HFF-Myc (cell line): Measurements from ENCODE around the gene VWA5B2.

Source experiments
- DNase-seq: peaks from one replicate; pipeline ENCODE4 v3.0.0-alpha.2; 2011; ENCODE audit warnings: low read depth; ENCODE audit errors: extremely low read depth
- H3K4me3 ChIP-seq: replicated peaks from 2 replicates; pipeline ENCODE4 v1.5.1; 2011; ENCODE audit warnings: low read depth, mild to moderate bottlenecking, control low read depth, low read length
- TF ChIP-seq, protein P1 (sequence below): IDR thresholded peaks from 2 replicates; pipeline ENCODE4 v1.5.1; 2012; ENCODE audit warnings: mild to moderate bottlenecking, low read depth, low read length, control low read depth; ENCODE audit errors: missing control alignments

VWA5B2 gene

DNA sequence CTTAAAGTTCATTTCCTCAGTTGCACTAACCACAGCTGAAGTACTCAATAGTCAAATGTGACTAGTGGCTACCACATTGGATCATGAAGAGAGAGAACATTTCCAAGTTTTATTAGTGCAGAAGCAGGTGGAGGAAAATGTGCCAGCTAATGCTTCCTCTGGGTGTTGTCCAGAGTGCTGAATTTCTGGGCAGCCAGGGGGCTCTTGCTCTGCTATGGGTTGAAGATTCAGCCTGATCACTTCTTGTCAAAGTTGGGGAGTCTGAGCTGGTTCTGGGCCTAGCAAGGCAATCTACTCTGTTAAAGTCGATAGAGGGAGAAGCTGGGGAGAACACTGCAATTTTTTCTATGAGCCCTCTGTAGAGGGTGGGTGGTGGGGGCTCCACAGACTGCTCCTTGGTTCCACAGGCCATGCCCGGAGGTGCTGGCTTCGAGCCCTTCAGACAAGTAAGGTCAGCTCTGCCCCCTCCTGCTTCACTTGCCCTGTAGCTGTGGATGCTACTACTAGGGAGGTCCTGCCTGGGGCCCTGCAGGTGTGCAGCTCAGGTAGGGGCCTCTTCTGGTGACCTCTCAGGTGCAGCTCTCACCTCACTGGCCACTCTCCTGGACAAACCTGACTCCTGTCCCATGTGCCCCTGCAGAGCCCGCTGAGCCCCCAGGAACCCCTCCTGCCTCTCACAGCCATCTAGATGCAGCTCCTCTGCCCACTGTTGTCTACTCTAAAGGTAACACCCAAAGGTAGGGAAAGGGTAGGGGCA is 11.2 kb downstream of the VWA5B2 start:
- H3K4me3 ChIP-seq = no peak overlapping the region
- TF ChIP-seq, protein P1, sequence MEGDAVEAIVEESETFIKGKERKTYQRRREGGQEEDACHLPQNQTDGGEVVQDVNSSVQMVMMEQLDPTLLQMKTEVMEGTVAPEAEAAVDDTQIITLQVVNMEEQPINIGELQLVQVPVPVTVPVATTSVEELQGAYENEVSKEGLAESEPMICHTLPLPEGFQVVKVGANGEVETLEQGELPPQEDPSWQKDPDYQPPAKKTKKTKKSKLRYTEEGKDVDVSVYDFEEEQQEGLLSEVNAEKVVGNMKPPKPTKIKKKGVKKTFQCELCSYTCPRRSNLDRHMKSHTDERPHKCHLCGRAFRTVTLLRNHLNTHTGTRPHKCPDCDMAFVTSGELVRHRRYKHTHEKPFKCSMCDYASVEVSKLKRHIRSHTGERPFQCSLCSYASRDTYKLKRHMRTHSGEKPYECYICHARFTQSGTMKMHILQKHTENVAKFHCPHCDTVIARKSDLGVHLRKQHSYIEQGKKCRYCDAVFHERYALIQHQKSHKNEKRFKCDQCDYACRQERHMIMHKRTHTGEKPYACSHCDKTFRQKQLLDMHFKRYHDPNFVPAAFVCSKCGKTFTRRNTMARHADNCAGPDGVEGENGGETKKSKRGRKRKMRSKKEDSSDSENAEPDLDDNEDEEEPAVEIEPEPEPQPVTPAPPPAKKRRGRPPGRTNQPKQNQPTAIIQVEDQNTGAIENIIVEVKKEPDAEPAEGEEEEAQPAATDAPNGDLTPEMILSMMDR = no peak
- no peak for DNase-seq

GRCh38 chr3:184241141-184241446 is 11.7 kb downstream of the VWA5B2 start:
- TF ChIP-seq, protein P1 = no peak
- DNase-seq = no peak
- no peak overlapping the region for H3K4me3 ChIP-seq

DNA sequence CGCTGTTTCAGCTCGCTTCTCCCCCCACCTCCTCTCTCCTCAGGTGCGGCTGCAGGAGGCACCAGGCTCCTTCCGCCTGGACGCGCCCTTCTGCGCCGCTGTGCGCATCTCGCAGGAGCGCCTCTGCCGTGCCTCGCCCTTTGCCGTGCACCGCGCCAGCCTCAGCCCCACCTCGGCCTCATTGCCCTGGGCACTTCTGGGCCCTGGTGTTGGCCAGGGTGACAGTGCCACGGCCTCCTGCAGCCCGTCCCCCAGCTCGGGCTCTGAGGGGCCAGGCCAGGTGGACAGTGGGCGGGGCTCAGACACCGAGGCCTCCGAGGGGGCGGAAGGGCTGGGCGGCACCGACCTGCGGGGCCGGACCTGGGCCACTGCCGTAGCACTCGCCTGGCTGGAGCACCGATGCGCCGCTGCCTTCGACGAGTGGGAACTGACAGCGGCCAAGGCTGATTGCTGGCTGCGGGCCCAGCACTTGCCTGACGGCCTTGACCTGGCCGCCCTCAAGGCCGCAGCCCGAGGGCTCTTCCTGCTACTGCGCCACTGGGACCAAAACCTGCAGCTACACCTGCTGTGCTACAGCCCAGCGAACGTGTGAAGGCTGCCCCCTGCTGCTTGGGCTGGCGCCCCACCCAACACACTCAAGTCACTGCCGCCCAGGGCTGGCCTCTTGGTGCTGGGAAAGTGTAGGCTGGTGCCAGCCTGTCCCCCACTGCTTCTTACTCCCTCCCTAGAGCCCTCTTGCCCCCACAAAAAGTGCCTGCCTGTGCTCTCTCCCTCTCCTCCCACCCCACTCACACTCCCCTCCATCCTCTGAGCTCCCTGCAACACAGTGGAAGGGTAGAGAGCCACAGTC is 12.3 kb downstream of the VWA5B2 start:
- DNase-seq = no peak
- TF ChIP-seq, protein P1 = peak; percentile 46
- H3K4me3 ChIP-seq = no peak overlapping the region

- no peak for DNase-seq
- no peak overlapping the region for H3K4me3 ChIP-seq
- TF ChIP-seq, protein P1 = no peak
Observed at GRCh38 chr3:184242297-184242685, 12.9 kb downstream of the VWA5B2 start.

DNA sequence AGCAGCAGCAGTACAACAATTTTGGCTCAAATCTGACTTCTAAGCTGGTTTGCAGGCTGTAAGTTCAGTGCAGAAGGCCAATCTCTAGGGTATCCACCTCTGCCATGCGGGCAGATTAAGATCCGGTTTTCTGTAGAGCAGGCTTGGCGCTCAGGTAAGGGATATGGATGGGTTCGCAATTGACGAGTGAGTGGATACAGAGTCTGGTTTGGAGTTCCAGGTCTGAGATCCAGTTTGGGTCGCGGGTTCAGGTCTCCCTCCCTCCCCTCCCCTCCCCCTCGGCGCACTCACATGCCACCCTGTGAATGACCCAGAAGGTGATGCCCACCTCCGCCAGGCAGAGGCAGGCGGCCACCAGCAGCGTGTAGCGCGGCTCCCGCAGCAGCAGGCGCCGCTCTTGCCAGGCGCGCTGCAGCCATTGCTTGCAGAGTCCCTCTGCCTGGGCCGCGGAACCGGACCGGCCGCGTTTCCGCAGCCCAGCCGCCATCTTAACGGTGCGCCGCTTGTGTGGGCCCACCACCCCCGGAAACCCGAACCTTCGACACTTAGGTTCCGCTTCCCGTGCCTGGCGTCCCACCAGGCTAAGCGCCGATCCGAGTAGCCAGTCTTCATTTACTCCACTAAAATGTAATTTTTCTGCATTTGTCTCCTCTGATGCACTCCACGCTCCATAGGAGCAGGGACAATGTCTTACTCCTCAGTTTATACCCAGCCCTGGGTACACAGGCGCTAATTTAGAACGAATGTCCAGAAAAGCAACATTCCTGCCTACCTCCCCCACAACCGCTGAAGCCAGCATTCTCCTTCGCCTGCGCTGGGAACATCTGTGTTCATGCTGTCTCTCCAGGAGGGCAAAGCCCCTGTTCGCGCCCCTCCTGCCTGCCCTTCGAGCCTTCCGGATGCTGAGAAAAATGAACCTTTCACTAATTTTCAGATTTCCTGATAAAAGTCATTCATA is 19.3 kb downstream of the VWA5B2 start, which contains the start of gene ALG3:
TSS of gene ALG3 (minus strand) at position 509 of the 958 bp plus-strand sequence. CDS start at position 487, 22 bp downstream.
- no peak for DNase-seq
- peak within 1 kb of the TSS; percentile 99 for H3K4me3 ChIP-seq
- TF ChIP-seq, protein P1 = no peak

DNA sequence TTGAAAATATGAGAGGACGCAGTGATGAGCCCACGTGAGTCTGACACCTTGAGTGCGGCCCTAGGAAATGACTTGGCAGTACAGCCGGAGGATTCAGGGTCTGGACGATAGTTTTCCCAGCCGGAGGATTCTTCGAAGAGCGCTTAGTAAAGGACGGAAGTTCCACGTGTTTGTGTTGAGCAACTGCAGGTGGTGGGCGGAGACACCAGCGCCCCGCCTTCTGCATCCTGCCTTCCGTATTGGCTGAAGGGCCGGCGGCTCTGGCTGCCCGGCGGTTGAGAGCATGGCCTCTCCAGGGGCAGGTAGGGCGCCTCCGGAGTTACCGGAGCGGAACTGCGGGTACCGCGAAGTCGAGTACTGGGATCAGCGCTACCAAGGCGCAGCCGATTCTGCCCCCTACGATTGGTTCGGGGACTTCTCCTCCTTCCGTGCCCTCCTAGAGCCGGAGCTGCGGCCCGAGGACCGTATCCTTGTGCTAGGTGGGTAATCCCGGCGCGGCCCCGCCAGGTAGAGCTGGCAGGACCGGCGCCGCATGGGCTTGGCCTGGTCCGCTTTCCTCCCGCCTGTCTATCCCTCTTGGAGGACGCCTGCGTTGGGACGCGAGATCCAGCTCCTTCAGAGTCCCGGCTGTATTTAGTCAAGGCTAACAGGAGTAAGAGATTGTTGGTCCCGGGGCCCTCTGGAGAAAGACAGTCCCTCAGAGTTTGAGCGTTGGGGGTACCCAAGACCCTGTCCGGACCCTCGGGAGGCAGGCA is 20.2 kb downstream of the VWA5B2 start, which contains the start of gene EEF1AKMT4:
TSS of gene EEF1AKMT4 (plus strand) at position 261 of the 755 bp plus-strand sequence. CDS start at position 284, 23 bp downstream.
- TF ChIP-seq, protein P1 = peak; percentile 42
- peak; percentile 97 for DNase-seq
- H3K4me3 ChIP-seq = peak within 1 kb of the TSS; percentile 99
